Neural crest cell (in vitro differentiated cells): ENCODE results near the gene PRKG1. TPM values are rescaled to one million over a fixed set of nuclear protein-coding genes. Genes with fewer than 3 reads are reported as not detected.

Experiments used
- DNase-seq: peaks from one replicate; pipeline ENCODE4 v3.0.0; 2021; ENCODE audit warnings: low read depth, mixed read lengths, low spot score
- H3K27ac Mint-ChIP-seq: one replicate; pipeline ENCODE4 v1.8.0; 2021; ENCODE audit warnings: mild to moderate bottlenecking, mixed read lengths; ENCODE audit not compliant: unreplicated experiment
- H3K27me3 Mint-ChIP-seq: 2 replicates; pipeline ENCODE4 v1.8.0; 2021; ENCODE audit warnings: low read depth, mild to moderate bottlenecking, mixed read lengths
- H3K36me3 Mint-ChIP-seq: 2 replicates; pipeline ENCODE4 v1.8.0; 2021; ENCODE audit warnings: low read depth, mild to moderate bottlenecking, mixed read lengths
- H3K4me1 Mint-ChIP-seq: 2 replicates; pipeline ENCODE4 v1.8.0; 2021; ENCODE audit warnings: mixed read lengths
- H3K4me3 Mint-ChIP-seq: one replicate; pipeline ENCODE4 v1.8.0; 2021; ENCODE audit warnings: mild to moderate bottlenecking, mixed read lengths
- H3K9me3 Mint-ChIP-seq: 2 replicates; pipeline ENCODE4 v1.8.0; 2021; ENCODE audit warnings: mixed read lengths
- total RNA-seq: library from RNA; stranded (reverse); gene quantifications from 2 replicates; pipeline ENCODE4 v1.2.1, GENCODE V29; 2021
- TF ChIP-seq, protein P1 (sequence below): fragments of 200-600 bp; sonication (generic); conservative IDR thresholded peaks from 2 replicates; pipeline ENCODE4 v1.5.0; 2021; ENCODE audit warnings: antibody characterized with exemption, mild to moderate bottlenecking

Gene PRKG1
- total RNA-seq, 1 donor from 2014 or later: 4.4 TPM

- peaks cover 2% of the 10 kb centered on the region for H3K9me3 Mint-ChIP-seq
- H3K27me3 Mint-ChIP-seq: no peaks in the 10 kb centered on the region
- H3K4me3 Mint-ChIP-seq: no peak overlapping the region
- TF ChIP-seq, protein P1, sequence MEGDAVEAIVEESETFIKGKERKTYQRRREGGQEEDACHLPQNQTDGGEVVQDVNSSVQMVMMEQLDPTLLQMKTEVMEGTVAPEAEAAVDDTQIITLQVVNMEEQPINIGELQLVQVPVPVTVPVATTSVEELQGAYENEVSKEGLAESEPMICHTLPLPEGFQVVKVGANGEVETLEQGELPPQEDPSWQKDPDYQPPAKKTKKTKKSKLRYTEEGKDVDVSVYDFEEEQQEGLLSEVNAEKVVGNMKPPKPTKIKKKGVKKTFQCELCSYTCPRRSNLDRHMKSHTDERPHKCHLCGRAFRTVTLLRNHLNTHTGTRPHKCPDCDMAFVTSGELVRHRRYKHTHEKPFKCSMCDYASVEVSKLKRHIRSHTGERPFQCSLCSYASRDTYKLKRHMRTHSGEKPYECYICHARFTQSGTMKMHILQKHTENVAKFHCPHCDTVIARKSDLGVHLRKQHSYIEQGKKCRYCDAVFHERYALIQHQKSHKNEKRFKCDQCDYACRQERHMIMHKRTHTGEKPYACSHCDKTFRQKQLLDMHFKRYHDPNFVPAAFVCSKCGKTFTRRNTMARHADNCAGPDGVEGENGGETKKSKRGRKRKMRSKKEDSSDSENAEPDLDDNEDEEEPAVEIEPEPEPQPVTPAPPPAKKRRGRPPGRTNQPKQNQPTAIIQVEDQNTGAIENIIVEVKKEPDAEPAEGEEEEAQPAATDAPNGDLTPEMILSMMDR: peak; percentile 82
- H3K4me1 Mint-ChIP-seq: peaks cover 4% of the 10 kb centered on the region
- DNase-seq: peak; percentile 54
- peak overlapping the region; percentile 3 for H3K27ac Mint-ChIP-seq
- no peaks in the 10 kb centered on the region for H3K36me3 Mint-ChIP-seq
Measured at GRCh38 chr10:51422311-51423120, 348.2 kb downstream of the PRKG1 start.

- TF ChIP-seq, protein P1: no peak
- peaks cover 2% of the 10 kb centered on the region for H3K9me3 Mint-ChIP-seq
- H3K27ac Mint-ChIP-seq: no peak overlapping the region
- no peaks in the 10 kb centered on the region for H3K27me3 Mint-ChIP-seq
- no peaks in the 10 kb centered on the region for H3K36me3 Mint-ChIP-seq
- DNase-seq: no peak
- H3K4me3 Mint-ChIP-seq: no peak overlapping the region
- H3K4me1 Mint-ChIP-seq: peaks cover 4% of the 10 kb centered on the region
Measured at GRCh38 chr10:51423121-51423452, 348.8 kb downstream of the PRKG1 start.

GRCh38 chr10:51425431-51425830 is 351.1 kb downstream of the PRKG1 start:
- TF ChIP-seq, protein P1: no peak
- Mint-ChIP-seq H3K27ac (no peak overlapping the region), H3K27me3 (no peaks in the 10 kb centered on the region), H3K9me3 (no peaks in the 10 kb centered on the region), H3K4me1 (peaks cover 4% of the 10 kb centered on the region), H3K36me3 (no peaks in the 10 kb centered on the region), H3K4me3 (no peak overlapping the region)
- no peak for DNase-seq

DNA sequence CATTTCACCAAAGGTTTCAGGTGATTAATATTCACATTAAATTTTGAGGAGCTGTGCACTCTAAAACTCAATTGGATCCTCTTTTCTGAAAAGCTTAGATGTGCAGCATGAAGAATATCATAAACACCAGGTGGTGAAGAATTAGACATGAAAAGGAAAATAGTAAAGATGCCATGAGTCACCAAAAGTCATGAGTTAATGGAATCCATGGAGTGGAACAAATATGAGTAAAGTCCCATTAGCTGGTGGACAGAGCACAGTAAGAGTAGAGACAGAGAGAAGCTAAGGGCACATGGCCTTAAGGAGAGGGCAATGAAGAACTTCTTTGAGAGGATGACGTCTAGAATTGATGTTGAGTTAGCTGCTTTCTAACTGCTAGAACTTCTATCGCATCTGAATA is 353.5 kb downstream of the PRKG1 start:
- no peaks in the 10 kb centered on the region for H3K27me3 Mint-ChIP-seq
- no peak overlapping the region for H3K4me3 Mint-ChIP-seq
- H3K9me3 Mint-ChIP-seq: no peaks in the 10 kb centered on the region
- H3K36me3 Mint-ChIP-seq: no peaks in the 10 kb centered on the region
- TF ChIP-seq, protein P1: no peak
- H3K4me1 Mint-ChIP-seq: peaks cover under 1% of the 10 kb centered on the region
- no peak for DNase-seq
- H3K27ac Mint-ChIP-seq: no peak overlapping the region

- Mint-ChIP-seq H3K36me3 (no peaks in the 10 kb centered on the region), H3K4me1 (no peaks in the 10 kb centered on the region), H3K4me3 (no peak overlapping the region), H3K9me3 (no peaks in the 10 kb centered on the region), H3K27ac (no peak overlapping the region), H3K27me3 (no peaks in the 10 kb centered on the region)
- no peak for DNase-seq
- TF ChIP-seq, protein P1: no peak
Measured at GRCh38 chr10:51430506-51430905, 356.2 kb downstream of the PRKG1 start.
